NB4 (cell line): ENCODE results near the gene CNPY1.

Experiments
- CTCF ChIP-seq: IDR thresholded peaks from one replicate; pipeline ENCODE4 v1.5.1; 2012; ENCODE audit warnings: low read depth, low read length
- MYC ChIP-seq: IDR thresholded peaks from 2 replicates; pipeline ENCODE4 v1.6.1; 2011; ENCODE audit warnings: low read depth, low read length
- POLR2A ChIP-seq: IDR thresholded peaks from 2 replicates; pipeline ENCODE4 v1.6.1; 2011; ENCODE audit warnings: mild to moderate bottlenecking; ENCODE audit not compliant: insufficient read length; ENCODE audit errors: extremely low read depth

- TF ChIP-seq CTCF: no peak
- TF ChIP-seq MYC: no peak
- TF ChIP-seq POLR2A: no peak
These were observed 11.4 kb upstream of the CNPY1 start for GRCh38 chr7:155557778-155558177.
